Chondrocyte (in vitro differentiated cells): ENCODE results near the gene OLFM2. TPM values are rescaled to one million over a fixed set of nuclear protein-coding genes. Genes with fewer than 3 reads are reported as not detected.
A peak's percentile ranks its signal among the peaks of the same experiment; 100 is the strongest.
"Not testable (repeated sequence)": the region's sequence is repeated elsewhere in the genome, so short reads cannot be mapped to it uniquely, and the experiment has no call there.

ENCODE experiments used
- DNase-seq: peaks from one replicate; pipeline ENCODE4 v3.0.0; 2021; ENCODE audit warnings: mixed read lengths, low spot score
- H3K27ac Mint-ChIP-seq: one replicate; pipeline ENCODE4 v1.8.0; 2021; ENCODE audit warnings: mild to moderate bottlenecking, moderate library complexity, mixed read lengths; ENCODE audit not compliant: unreplicated experiment
- H3K27me3 Mint-ChIP-seq: 2 replicates; pipeline ENCODE4 v1.8.0; 2021; ENCODE audit warnings: low read depth, mixed read lengths
- H3K36me3 Mint-ChIP-seq: 2 replicates; pipeline ENCODE4 v1.8.0; 2021; ENCODE audit warnings: low read depth, mixed read lengths
- H3K4me1 Mint-ChIP-seq: 2 replicates; pipeline ENCODE4 v1.8.0; 2021; ENCODE audit warnings: low read depth, mild to moderate bottlenecking, mixed read lengths
- H3K4me3 Mint-ChIP-seq: one replicate; pipeline ENCODE4 v1.8.0; 2021; ENCODE audit warnings: mild to moderate bottlenecking, moderate library complexity, mixed read lengths; ENCODE audit not compliant: unreplicated experiment
- H3K9me3 Mint-ChIP-seq: 2 replicates; pipeline ENCODE4 v1.8.0; 2021; ENCODE audit warnings: low read depth, mixed read lengths
- total RNA-seq: library from RNA; stranded (reverse); gene quantifications from 3 replicates; pipeline ENCODE4 v1.2.1, GENCODE V29; 2021
- TF ChIP-seq, protein P1 (sequence below): fragments of 200-600 bp; sonication (generic); IDR thresholded peaks from 2 replicates; pipeline ENCODE4 v1.5.0; 2021; ENCODE audit warnings: antibody characterized with exemption, mild to moderate bottlenecking, moderate library complexity

The OLFM2 gene
- total RNA-seq, 1 donor from 2014 or later, result 67.9 TPM

DNA sequence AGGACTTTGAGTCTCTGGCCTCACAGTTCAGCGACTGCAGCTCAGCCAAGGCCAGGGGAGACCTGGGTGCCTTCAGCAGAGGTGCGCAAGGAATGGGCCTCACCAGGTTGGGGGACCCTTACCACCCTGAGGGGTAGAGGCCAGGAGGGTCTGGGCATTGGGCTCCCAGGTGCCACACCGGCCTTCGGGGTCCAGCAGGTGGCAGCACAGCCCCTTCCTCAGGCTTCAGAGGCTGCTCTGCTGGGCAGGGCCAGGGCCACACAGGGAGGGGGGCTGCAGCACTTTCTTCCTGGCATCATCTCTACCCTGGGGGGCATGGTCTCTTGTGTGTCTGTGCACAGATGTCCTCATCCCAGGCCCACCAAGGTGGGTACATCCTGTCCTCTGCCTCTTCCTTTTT, 88.3 kb downstream of the OLFM2 start:
- no peak overlapping the region for H3K27ac Mint-ChIP-seq
- peaks cover 10% of the 10 kb centered on the region for H3K36me3 Mint-ChIP-seq
- H3K4me3 Mint-ChIP-seq, result no peak overlapping the region

DNA sequence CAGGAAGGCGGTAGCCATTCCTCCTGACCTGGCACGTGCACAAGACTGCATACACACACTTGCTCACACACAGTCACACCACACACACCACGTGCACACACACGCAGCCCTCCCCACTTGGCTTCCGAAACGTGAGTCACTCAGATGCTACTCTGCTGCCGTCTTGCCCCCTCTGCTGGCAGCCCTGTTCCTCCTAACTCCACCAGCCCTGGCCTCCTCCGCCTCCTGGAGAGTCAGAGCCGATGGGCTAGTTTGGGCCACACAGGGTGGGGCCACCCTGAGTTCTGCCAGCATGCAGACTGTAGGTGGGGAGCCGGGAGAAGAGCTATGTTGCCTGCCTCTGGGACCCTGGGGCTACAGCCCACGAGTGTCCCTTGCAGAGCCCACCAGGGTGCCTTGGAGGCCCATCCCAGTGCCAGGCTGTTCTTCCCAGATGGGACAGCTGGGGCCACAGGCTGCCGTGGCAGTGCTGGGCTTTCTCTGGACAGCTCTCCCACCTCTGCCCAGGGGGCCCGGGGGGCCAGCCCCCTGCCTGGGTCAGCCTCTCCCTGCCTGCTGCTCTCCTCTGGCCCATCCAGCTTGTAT, 89.1 kb downstream of the OLFM2 start:
- H3K4me3 Mint-ChIP-seq, result no peak overlapping the region
- TF ChIP-seq, protein P1, sequence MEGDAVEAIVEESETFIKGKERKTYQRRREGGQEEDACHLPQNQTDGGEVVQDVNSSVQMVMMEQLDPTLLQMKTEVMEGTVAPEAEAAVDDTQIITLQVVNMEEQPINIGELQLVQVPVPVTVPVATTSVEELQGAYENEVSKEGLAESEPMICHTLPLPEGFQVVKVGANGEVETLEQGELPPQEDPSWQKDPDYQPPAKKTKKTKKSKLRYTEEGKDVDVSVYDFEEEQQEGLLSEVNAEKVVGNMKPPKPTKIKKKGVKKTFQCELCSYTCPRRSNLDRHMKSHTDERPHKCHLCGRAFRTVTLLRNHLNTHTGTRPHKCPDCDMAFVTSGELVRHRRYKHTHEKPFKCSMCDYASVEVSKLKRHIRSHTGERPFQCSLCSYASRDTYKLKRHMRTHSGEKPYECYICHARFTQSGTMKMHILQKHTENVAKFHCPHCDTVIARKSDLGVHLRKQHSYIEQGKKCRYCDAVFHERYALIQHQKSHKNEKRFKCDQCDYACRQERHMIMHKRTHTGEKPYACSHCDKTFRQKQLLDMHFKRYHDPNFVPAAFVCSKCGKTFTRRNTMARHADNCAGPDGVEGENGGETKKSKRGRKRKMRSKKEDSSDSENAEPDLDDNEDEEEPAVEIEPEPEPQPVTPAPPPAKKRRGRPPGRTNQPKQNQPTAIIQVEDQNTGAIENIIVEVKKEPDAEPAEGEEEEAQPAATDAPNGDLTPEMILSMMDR, result peak; percentile 84
- H3K4me1 Mint-ChIP-seq, result peaks cover 14% of the 10 kb centered on the region
- no peaks in the 10 kb centered on the region for H3K9me3 Mint-ChIP-seq
- peak; percentile 90 for DNase-seq
- no peaks in the 10 kb centered on the region for H3K27me3 Mint-ChIP-seq
- peak overlapping the region; percentile 87 for H3K27ac Mint-ChIP-seq
- peaks cover 12% of the 10 kb centered on the region for H3K36me3 Mint-ChIP-seq

More for the DNA sequence above, 88.3 kb downstream of the OLFM2 start:
- no peak for DNase-seq
- H3K4me1 Mint-ChIP-seq, result peaks cover 19% of the 10 kb centered on the region
- TF ChIP-seq, protein P1, result peak; percentile 75
- no peaks in the 10 kb centered on the region for H3K9me3 Mint-ChIP-seq
- no peaks in the 10 kb centered on the region for H3K27me3 Mint-ChIP-seq

DNA sequence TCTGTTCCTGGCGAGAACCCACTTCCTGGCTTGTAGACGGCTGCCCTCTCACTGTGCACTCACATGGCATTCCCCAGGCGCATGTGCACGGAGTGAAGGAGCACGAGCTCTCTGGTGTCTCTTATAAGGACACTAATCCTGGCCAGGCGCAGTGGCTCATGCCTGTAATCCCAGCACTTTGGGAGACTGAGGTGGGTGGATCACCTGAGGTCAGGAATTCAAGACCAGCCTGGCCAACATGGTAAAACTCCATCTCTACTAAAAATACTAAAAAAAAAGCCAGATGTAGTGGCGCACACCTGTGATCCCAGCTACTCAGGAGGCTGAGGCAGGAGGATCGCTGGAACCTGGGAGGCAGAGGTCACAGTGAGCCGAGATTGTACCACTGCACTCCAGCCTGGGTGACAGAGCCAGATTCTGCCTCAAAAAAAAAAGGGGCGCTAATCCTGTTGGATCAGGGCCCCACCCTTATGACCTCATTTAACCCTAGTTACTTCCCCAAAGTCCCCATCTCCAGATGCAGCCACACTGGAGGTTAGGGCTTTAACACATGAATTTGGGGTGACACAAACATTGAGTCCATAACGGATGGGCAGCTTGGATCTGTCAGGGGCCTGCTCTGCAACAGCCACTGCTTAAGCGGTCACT, 92.6 kb downstream of the OLFM2 start:
- H3K36me3 Mint-ChIP-seq, result peaks cover 21% of the 10 kb centered on the region
- H3K4me1 Mint-ChIP-seq, result peaks cover 14% of the 10 kb centered on the region
- not testable (repeated sequence) for H3K9me3 Mint-ChIP-seq, H3K27ac Mint-ChIP-seq, H3K4me3 Mint-ChIP-seq, DNase-seq, H3K27me3 Mint-ChIP-seq

DNA sequence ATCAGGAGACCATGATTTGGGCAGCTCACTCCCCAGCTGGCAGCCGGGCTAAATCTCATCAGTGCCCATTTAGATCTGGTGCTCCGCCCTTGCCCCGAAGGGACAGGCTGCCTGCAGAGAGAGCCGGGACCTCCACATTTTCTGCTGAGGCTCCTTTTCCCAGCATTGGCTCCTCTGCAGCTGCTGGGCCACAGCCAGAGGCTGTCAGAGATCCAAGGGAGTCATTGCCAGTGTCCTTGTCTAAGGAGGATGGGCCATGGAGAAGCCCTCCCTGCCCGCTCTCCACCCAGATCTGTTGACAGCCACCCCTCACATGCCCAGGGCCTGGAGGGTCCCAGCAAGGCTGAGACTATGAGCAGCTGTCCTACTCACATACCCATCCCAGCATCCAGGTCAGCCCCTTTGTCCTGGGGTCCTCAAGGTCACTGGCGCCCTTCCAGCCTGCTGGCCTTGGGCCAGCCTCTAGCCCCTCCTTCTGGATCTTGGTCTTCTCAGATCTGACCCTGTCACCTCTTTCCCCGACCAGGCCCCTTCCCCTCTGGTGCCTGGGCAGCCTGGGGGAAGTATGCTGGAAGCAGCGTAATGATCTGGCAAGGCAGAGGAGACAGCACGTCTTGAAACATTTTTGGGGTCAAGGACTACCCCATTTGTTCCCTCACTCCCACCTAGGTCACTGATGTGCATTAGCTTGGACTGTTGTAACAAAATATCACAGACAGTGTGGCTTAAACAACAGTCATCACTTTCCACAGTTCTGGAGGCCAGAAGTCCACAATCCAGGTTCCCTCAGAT, 93.3 kb downstream of the OLFM2 start:
- no peaks in the 10 kb centered on the region for H3K9me3 Mint-ChIP-seq
- no peak overlapping the region for H3K27ac Mint-ChIP-seq
- no peak for DNase-seq
- H3K36me3 Mint-ChIP-seq, result peaks cover 21% of the 10 kb centered on the region
- TF ChIP-seq, protein P1, result no peak
- H3K4me3 Mint-ChIP-seq, result no peak overlapping the region
- peaks cover 14% of the 10 kb centered on the region for H3K4me1 Mint-ChIP-seq
- no peaks in the 10 kb centered on the region for H3K27me3 Mint-ChIP-seq

DNA sequence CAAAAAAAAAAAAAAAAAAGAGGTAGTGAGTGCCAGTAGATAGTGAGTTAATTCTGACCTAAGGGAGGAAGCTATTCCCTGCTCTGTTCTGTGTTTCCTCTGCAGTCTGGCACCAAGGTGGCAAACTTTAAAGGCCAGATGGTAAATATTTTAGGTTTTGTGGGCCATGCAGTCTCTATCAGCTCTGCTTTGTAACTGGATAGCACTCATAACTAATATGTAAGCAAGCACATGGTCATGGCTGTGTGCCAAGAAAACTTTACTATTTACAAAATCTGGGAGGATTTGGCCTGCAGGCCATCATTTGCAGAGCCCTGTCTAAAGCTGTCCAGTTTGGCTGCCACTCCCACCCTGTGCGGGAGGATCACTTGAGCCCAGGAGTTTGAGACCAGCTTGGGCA, 96.9 kb downstream of the OLFM2 start:
- no peaks in the 10 kb centered on the region for H3K27me3 Mint-ChIP-seq
- no peak for DNase-seq
- peaks cover 17% of the 10 kb centered on the region for H3K36me3 Mint-ChIP-seq
- TF ChIP-seq, protein P1, result no peak
- H3K9me3 Mint-ChIP-seq, result no peaks in the 10 kb centered on the region
- H3K27ac Mint-ChIP-seq, result no peak overlapping the region
- peaks cover 12% of the 10 kb centered on the region for H3K4me1 Mint-ChIP-seq
- H3K4me3 Mint-ChIP-seq, result no peak overlapping the region
